HG02884 (cell line): ENCODE measurements around the gene ZNF862.
A peak's percentile ranks its signal among the peaks of the same experiment; 100 is the strongest.

Source experiments
- ATAC-seq: cut with Tn5 transposase; IDR thresholded peaks from one replicate; pipeline ENCODE4 v1.9.1; 2021; ENCODE audit warnings: mild to moderate bottlenecking, moderate library complexity; ENCODE audit not compliant: unreplicated experiment

ZNF862 gene

GRCh38 chr7:149838224-149838991 is at the start of gene ZNF862:
Gene ZNF862, plus strand, starts transcription at chr7:149838375. Its CDS starts 237 bp downstream, at chr7:149838612.
- peak; percentile 99 for ATAC-seq

GRCh38 chr7:149789101-149789500 is 49.1 kb upstream of the ZNF862 start:
- ATAC-seq: no peak

GRCh38 chr7:149790146-149790548 is 48.0 kb upstream of the ZNF862 start:
- no peak for ATAC-seq

- no peak for ATAC-seq
Measured at GRCh38 chr7:149790754-149791360, 47.3 kb upstream of the ZNF862 start.

- no peak for ATAC-seq
Measured at GRCh38 chr7:149791411-149792219, 46.6 kb upstream of the ZNF862 start.

- ATAC-seq: no peak
Measured at GRCh38 chr7:149792220-149792595, 46.0 kb upstream of the ZNF862 start.

- ATAC-seq: no peak
Measured at GRCh38 chr7:149793261-149793660, 44.9 kb upstream of the ZNF862 start.

GRCh38 chr7:149794661-149795060 is 43.5 kb upstream of the ZNF862 start:
- ATAC-seq: no peak

- ATAC-seq: no peak
Measured at GRCh38 chr7:149795126-149795525, 43.0 kb upstream of the ZNF862 start.

GRCh38 chr7:149796287-149796860 is 41.8 kb upstream of the ZNF862 start:
- ATAC-seq: no peak

- no peak for ATAC-seq
Measured at GRCh38 chr7:149797771-149798170, 40.4 kb upstream of the ZNF862 start.

- no peak for ATAC-seq
Measured at GRCh38 chr7:149799397-149800168, 38.6 kb upstream of the ZNF862 start.

- ATAC-seq: no peak
Measured at GRCh38 chr7:149800169-149800555, 38.0 kb upstream of the ZNF862 start.

GRCh38 chr7:149801002-149801566 is 37.1 kb upstream of the ZNF862 start:
- ATAC-seq: no peak

GRCh38 chr7:149801816-149802215 is 36.4 kb upstream of the ZNF862 start:
- ATAC-seq: no peak

- no peak for ATAC-seq
Measured at GRCh38 chr7:149802966-149803365, 35.2 kb upstream of the ZNF862 start.

- no peak for ATAC-seq
Measured at GRCh38 chr7:149803551-149804074, 34.6 kb upstream of the ZNF862 start.

GRCh38 chr7:149804106-149804505 is 34.1 kb upstream of the ZNF862 start:
- ATAC-seq: no peak

GRCh38 chr7:149806726-149807125 is 31.4 kb upstream of the ZNF862 start:
- ATAC-seq: no peak

GRCh38 chr7:149808311-149808710 is 29.9 kb upstream of the ZNF862 start:
- no peak for ATAC-seq
